ENCODE data around the gene KLF11.

DNA sequence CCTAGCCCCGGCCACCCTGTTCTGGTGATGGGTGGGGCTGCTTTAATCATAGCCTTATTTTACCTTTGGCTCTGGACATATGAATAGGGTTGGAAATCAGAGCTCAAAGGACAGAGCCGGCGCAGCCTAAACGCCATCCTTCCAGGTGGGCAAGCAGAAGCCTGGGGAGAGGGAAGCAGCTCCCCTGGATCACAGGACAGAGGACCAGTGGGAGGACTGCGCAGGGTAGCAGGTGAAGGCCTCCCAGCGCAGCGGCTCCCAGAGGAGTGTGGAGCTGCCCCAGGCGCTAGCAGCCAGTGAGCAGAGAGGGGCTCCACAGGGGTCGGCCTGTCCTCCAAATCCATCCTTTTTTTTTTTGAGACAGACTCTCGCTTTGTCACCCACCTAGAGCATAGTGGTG, 53.3 kb downstream of the KLF11 start:
- no peak for TF ChIP-seq TAF1 (IDR thresholded peaks at IDR 0.05; ENCODE audit: low read depth, low read length)
- no peak for TF ChIP-seq POLR2A (IDR thresholded peaks at IDR 0.05; ENCODE audit: low read depth, low read length)
- no peak for TF ChIP-seq POLR2AphosphoS5 (IDR thresholded peaks at IDR 0.05; ENCODE audit: low read depth, low read length)

All from GM12891 (cell line).